HEK293 (cell line): ENCODE data around the gene PPP4C.
A peak's percentile ranks its signal among the peaks of the same experiment; 100 is the strongest.

Experiments used
- CTCF ChIA-PET: fragments of 350-600 bp; formaldehyde crosslinking; extraction: SDS; loops from one replicate; lab custom pipeline; 2021; ENCODE audit warnings: antibody characterized with exemption; lab: Yijun Ruan, JAX
- POLR2A ChIA-PET: fragments of 300-600 bp; formaldehyde crosslinking; extraction: SDS; loops from one replicate; lab custom pipeline; 2020; ENCODE audit warnings: antibody characterized with exemption, inconsistent platforms; lab: Yijun Ruan, JAX
- H3K27ac ChIP-seq: fragments of 200-500 bp; sonication (Bioruptor generic); 2 replicates; pipeline ENCODE4 v1.5.1; 2014; ENCODE audit warnings: low read depth, low read length, control low read depth, inconsistent platforms; ENCODE audit errors: extremely low read depth
- H3K36me3 ChIP-seq, 2 experiments: fragments of 200-500 bp in 1 of 2; sonication (Bioruptor generic) in 1 of 2; 1 replicate in 1 of 2; 2 replicates in 1 of 2; pipeline ENCODE4 v1.5.1; 2014 to 2017; ENCODE audit warnings: inconsistent platforms in 2 of 2, low read length in 2 of 2; ENCODE audit not compliant: control insufficient read depth in 2 of 2, insufficient read depth in 1 of 2
- H3K4me1 ChIP-seq: fragments of 200-500 bp; sonication (Bioruptor generic); 2 replicates; pipeline ENCODE4 v1.5.1; 2014; ENCODE audit warnings: mild to moderate bottlenecking, low read length, inconsistent platforms; ENCODE audit not compliant: control insufficient read depth, insufficient read depth
- H3K4me3 ChIP-seq: 2 replicates; pipeline ENCODE4 v1.5.1; 2011; ENCODE audit warnings: low read depth, mild to moderate bottlenecking, control low read depth, low read length, moderate library complexity
- H3K9me3 ChIP-seq: fragments of 200-500 bp; sonication (Bioruptor generic); 2 replicates; pipeline ENCODE4 v1.5.1; 2014; ENCODE audit warnings: low read depth, low read length, inconsistent platforms; ENCODE audit not compliant: control insufficient read depth, insufficient read depth
- HOXC10 ChIP-seq: sonication (generic); formaldehyde crosslinking; IDR thresholded peaks from 2 replicates; pipeline ENCODE4 v1.8.1; 2023; ENCODE audit warnings: mild to moderate bottlenecking, missing genetic modification reagents
- REPIN1 ChIP-seq: fragments of 450-650 bp; formaldehyde crosslinking; IDR thresholded peaks from 2 replicates; pipeline ENCODE4 v1.5.1; 2017; ENCODE audit warnings: missing biosample characterization, missing genetic modification characterization, low read depth
- SP3 ChIP-seq: fragments of 450-650 bp; formaldehyde crosslinking; IDR thresholded peaks from 2 replicates; pipeline ENCODE4 v1.5.1; 2016; ENCODE audit warnings: missing biosample characterization, missing genetic modification characterization
- ZBTB10 ChIP-seq: fragments of 450-650 bp; formaldehyde crosslinking; IDR thresholded peaks from 2 replicates; pipeline ENCODE4 v1.5.1; 2016; ENCODE audit warnings: missing biosample characterization, missing genetic modification characterization
- ZFP69B ChIP-seq: fragments of 450-650 bp; formaldehyde crosslinking; IDR thresholded peaks from 2 replicates; pipeline ENCODE4 v1.5.1; 2016; ENCODE audit warnings: missing biosample characterization, missing genetic modification characterization
- ZNF121 ChIP-seq: fragments of 450-650 bp; formaldehyde crosslinking; IDR thresholded peaks from 2 replicates; pipeline ENCODE4 v1.5.1; 2016; ENCODE audit warnings: missing biosample characterization, missing genetic modification characterization
- ZNF16 ChIP-seq: fragments of 450-650 bp; formaldehyde crosslinking; IDR thresholded peaks from 2 replicates; pipeline ENCODE4 v1.5.1; 2016; ENCODE audit warnings: low read depth, missing biosample characterization, missing genetic modification characterization
- ZNF169 ChIP-seq: fragments of 450-650 bp; formaldehyde crosslinking; IDR thresholded peaks from 2 replicates; pipeline ENCODE4 v1.5.1; 2016; ENCODE audit warnings: missing biosample characterization, missing genetic modification characterization
- ZNF174 ChIP-seq: fragments of 450-650 bp; formaldehyde crosslinking; IDR thresholded peaks from 2 replicates; pipeline ENCODE4 v1.5.0; 2017; ENCODE audit warnings: missing biosample characterization, mild to moderate bottlenecking, missing genetic modification characterization
- ZNF19 ChIP-seq: fragments of 450-650 bp; formaldehyde crosslinking; IDR thresholded peaks from 2 replicates; pipeline ENCODE4; 2016; ENCODE audit warnings: missing biosample characterization, missing genetic modification characterization, low read depth
- ZNF239 ChIP-seq: fragments of 450-650 bp; formaldehyde crosslinking; IDR thresholded peaks from 2 replicates; pipeline ENCODE4 v1.5.1; 2016; ENCODE audit warnings: missing biosample characterization, missing genetic modification characterization
- ZNF292 ChIP-seq: fragments of 450-650 bp; formaldehyde crosslinking; IDR thresholded peaks from 2 replicates; pipeline ENCODE4 v1.5.1; 2016; ENCODE audit warnings: low read depth, missing biosample characterization, missing genetic modification characterization, borderline replicate concordance
- ZNF37A ChIP-seq: fragments of 450-650 bp; IDR thresholded peaks from 2 replicates; pipeline ENCODE4 v1.5.1; 2018; ENCODE audit warnings: missing biosample characterization, missing genetic modification characterization
- ZNF416 ChIP-seq: fragments of 450-650 bp; formaldehyde crosslinking; IDR thresholded peaks from 2 replicates; pipeline ENCODE4 v1.5.1; 2016; ENCODE audit warnings: missing biosample characterization, missing genetic modification characterization
- ZNF510 ChIP-seq: fragments of 450-650 bp; formaldehyde crosslinking; IDR thresholded peaks from 2 replicates; pipeline ENCODE4 v1.5.1; 2018; ENCODE audit warnings: mild to moderate bottlenecking, missing genetic modification characterization, missing biosample characterization; ENCODE audit not compliant: insufficient replicate concordance
- ZNF521 ChIP-seq: fragments of 450-650 bp; formaldehyde crosslinking; IDR thresholded peaks from 2 replicates; pipeline ENCODE4 v1.5.1; 2017; ENCODE audit warnings: missing biosample characterization, mild to moderate bottlenecking, missing genetic modification characterization
- ZNF624 ChIP-seq: fragments of 450-650 bp; formaldehyde crosslinking; IDR thresholded peaks from 2 replicates; pipeline ENCODE4 v1.5.1; 2017; ENCODE audit warnings: missing biosample characterization, missing genetic modification characterization
- ZNF664 ChIP-seq: fragments of 450-650 bp; formaldehyde crosslinking; IDR thresholded peaks from 2 replicates; pipeline ENCODE4 v1.5.1; 2016; ENCODE audit warnings: missing biosample characterization, missing genetic modification characterization
- ZNF701 ChIP-seq: fragments of 450-650 bp; formaldehyde crosslinking; IDR thresholded peaks from 2 replicates; pipeline ENCODE4 v1.5.1; 2016; ENCODE audit warnings: missing biosample characterization, missing genetic modification characterization
- ZNF830 ChIP-seq: fragments of 450-650 bp; IDR thresholded peaks from 2 replicates; pipeline ENCODE4 v1.5.0; 2018; ENCODE audit warnings: missing biosample characterization, missing genetic modification characterization, low read depth, mild to moderate bottlenecking, moderate library complexity
- TF ChIP-seq, protein P1 (sequence below): fragments of 450-650 bp; formaldehyde crosslinking; IDR thresholded peaks from 2 replicates; pipeline ENCODE4 v1.5.1; 2016; ENCODE audit warnings: missing biosample characterization, missing genetic modification characterization
- TF ChIP-seq, protein P2 (sequence below): fragments of 450-650 bp; formaldehyde crosslinking; IDR thresholded peaks from 2 replicates; pipeline ENCODE4 v1.5.1; 2016; ENCODE audit warnings: missing biosample characterization, missing genetic modification characterization
- TF ChIP-seq, protein P3 (sequence below): fragments of 450-650 bp; formaldehyde crosslinking; IDR thresholded peaks from 2 replicates; pipeline ENCODE4 v1.5.1; 2016; ENCODE audit warnings: missing biosample characterization, missing genetic modification characterization, borderline replicate concordance
- TF ChIP-seq, protein P4 (sequence below): fragments of 450-650 bp; formaldehyde crosslinking; IDR thresholded peaks from 2 replicates; pipeline ENCODE4 v1.5.1; 2016; ENCODE audit warnings: missing biosample characterization, missing genetic modification characterization

Gene PPP4C

DNA sequence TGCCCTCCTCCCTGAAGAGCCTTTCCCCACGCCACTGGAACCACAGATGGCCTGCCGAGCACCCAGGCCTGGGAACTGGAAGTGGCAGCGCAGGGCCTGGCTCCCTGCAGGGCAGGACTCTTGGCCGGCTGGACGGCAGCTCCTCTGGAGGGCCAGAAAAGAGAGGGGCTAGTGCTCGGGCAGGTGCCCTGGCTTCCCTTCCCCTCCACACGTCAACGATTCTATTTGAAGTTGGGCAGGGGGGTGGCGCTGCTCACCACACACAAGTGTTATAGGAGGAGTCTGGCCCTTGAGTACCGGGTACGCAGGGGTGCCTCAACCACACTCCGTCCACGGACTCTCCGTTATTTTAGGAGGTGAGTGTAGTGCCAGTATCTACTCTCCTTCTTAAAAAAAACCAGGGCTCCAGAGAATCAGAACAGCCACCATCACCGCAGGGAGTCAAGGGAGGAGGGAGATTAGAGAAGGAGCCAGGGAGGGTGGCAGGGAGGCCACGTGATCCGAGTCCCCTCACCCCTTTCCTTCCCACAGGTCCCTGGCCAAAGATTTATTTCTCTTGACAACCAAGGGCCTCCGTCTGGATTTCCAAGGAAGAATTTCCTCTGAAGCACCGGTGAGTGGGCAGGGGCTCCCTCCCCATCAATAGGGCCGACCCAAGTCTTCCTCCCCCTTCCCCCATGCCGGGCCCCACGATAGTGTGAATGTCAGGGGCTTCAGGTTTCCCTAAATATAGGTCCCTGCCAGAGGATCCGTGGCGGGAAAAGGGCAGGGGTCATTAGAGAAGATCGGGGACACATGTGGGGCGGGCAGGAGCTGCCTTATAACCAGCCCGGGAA lies 11.7 kb upstream of the PPP4C start:
- Histone ChIP-seq H3K4me1 (peaks cover 2% of the 10 kb centered on the region; the same call in 1 of the 2 replicates), H3K27ac (peak overlapping the region; percentile 100), H3K36me3 (peaks cover 13 to 41% of the 10 kb centered on the region in 2 experiments; a peak in 2 of 3 replicates), H3K9me3 (no peaks in the 10 kb centered on the region), H3K4me3 (peak overlapping the region; percentile 94)
- CTCF ChIA-PET = interaction anchor here (0.7 to 1.6 kb wide), 5 partner anchors 9 to 565 kb away, joined by 3 to 12 read pairs (median 4); no protein-coding TSS in a partner anchor
- POLR2A ChIA-PET = interaction anchor here (0.7 to 3.6 kb wide), 4 partner anchors 9 to 570 kb away, joined by 4 to 70 read pairs (median 5); partner anchors contain the start of gene PPP4C
- TF ChIP-seq, protein P1, sequence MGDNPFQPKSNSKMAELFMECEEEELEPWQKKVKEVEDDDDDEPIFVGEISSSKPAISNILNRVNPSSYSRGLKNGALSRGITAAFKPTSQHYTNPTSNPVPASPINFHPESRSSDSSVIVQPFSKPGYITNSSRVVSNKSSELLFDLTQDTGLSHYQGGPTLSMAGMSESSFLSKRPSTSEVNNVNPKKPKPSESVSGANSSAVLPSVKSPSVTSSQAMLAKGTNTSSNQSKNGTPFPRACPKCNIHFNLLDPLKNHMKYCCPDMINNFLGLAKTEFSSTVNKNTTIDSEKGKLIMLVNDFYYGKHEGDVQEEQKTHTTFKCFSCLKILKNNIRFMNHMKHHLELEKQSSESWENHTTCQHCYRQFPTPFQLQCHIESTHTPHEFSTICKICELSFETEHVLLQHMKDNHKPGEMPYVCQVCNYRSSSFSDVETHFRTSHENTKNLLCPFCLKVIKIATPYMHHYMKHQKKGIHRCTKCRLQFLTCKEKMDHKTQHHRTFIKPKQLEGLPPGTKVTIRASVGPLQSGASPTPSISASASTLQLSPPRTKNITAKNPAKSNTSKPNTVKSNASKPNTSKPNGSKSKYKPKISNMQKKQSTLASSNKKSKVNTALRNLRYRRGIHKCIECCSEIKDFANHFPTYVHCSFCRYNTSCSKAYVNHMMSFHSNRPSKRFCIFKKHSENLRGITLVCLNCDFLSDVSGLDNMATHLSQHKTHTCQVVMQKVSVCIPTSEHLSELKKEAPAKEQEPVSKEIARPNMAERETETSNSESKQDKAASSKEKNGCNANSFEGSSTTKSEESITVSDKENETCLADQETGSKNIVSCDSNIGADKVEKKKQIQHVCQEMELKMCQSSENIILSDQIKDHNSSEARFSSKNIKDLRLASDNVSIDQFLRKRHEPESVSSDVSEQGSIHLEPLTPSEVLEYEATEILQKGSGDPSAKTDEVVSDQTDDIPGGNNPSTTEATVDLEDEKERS = no peak
- TF ChIP-seq ZNF169 (tag by site-specific recombination) (no peak), ZNF37A (no peak), ZFP69B (tag by site-specific recombination) (no peak), ZNF521 (tag by site-specific recombination) (no peak), ZNF292 (no peak), ZNF121 (tag by site-specific recombination) (no peak), ZNF174 (tag by site-specific recombination) (no peak), SP3 (peak; percentile 34), ZNF416 (tag by site-specific recombination) (no peak), ZNF19 (tag by site-specific recombination) (no peak), ZNF830 (tag by site-specific recombination) (no peak), ZNF664 (no peak), ZBTB10 (no peak), REPIN1 (tag by site-specific recombination) (no peak), ZNF239 (tag by site-specific recombination) (no peak), ZNF510 (tag by site-specific recombination) (no peak), ZNF701 (tag by site-specific recombination) (no peak), ZNF16 (tag by site-specific recombination) (no peak), ZNF624 (no peak), HOXC10 (CRISPR knock-in tag) (no peak)
- TF ChIP-seq, protein P2, sequence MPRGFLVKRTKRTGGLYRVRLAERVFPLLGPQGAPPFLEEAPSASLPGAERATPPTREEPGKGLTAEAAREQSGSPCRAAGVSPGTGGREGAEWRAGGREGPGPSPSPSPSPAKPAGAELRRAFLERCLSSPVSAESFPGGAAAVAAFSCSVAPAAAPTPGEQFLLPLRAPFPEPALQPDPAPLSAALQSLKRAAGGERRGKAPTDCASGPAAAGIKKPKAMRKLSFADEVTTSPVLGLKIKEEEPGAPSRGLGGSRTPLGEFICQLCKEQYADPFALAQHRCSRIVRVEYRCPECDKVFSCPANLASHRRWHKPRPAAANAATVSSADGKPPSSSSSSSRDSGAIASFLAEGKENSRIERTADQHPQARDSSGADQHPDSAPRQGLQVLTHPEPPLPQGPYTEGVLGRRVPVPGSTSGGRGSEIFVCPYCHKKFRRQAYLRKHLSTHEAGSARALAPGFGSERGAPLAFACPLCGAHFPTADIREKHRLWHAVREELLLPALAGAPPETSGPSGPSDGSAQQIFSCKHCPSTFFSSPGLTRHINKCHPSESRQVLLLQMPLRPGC (tag by site-specific recombination) = no peak
- TF ChIP-seq, protein P3, sequence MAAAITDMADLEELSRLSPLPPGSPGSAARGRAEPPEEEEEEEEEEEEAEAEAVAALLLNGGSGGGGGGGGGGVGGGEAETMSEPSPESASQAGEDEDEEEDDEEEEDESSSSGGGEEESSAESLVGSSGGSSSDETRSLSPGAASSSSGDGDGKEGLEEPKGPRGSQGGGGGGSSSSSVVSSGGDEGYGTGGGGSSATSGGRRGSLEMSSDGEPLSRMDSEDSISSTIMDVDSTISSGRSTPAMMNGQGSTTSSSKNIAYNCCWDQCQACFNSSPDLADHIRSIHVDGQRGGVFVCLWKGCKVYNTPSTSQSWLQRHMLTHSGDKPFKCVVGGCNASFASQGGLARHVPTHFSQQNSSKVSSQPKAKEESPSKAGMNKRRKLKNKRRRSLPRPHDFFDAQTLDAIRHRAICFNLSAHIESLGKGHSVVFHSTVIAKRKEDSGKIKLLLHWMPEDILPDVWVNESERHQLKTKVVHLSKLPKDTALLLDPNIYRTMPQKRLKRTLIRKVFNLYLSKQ (tag by site-specific recombination) = no peak
- TF ChIP-seq, protein P4, sequence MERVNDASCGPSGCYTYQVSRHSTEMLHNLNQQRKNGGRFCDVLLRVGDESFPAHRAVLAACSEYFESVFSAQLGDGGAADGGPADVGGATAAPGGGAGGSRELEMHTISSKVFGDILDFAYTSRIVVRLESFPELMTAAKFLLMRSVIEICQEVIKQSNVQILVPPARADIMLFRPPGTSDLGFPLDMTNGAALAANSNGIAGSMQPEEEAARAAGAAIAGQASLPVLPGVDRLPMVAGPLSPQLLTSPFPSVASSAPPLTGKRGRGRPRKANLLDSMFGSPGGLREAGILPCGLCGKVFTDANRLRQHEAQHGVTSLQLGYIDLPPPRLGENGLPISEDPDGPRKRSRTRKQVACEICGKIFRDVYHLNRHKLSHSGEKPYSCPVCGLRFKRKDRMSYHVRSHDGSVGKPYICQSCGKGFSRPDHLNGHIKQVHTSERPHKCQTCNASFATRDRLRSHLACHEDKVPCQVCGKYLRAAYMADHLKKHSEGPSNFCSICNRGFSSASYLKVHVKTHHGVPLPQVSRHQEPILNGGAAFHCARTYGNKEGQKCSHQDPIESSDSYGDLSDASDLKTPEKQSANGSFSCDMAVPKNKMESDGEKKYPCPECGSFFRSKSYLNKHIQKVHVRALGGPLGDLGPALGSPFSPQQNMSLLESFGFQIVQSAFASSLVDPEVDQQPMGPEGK (tag by site-specific recombination) = peak; percentile 35
